ENCODE data around the gene TSPEAR.
A peak's percentile ranks its signal among the peaks of the same experiment; 100 is the strongest.
"Not testable (repeated sequence)": the region's sequence is repeated elsewhere in the genome, so short reads cannot be mapped to it uniquely, and the experiment has no call there.

TSPEAR gene

GRCh38 chr21:44623575-44623974 lies 87.8 kb downstream of the TSPEAR start:
- no peak for DNase-seq

- no peak for DNase-seq
Measured at GRCh38 chr21:44619886-44620285, 91.5 kb downstream of the TSPEAR start.

GRCh38 chr21:44618909-44619308 lies 92.5 kb downstream of the TSPEAR start:
- DNase-seq, result peak; percentile 77

GRCh38 chr21:44618504-44618903 lies 92.9 kb downstream of the TSPEAR start:
- peak; percentile 22 for DNase-seq

- DNase-seq, result no peak
Measured at GRCh38 chr21:44617071-44617501, 94.3 kb downstream of the TSPEAR start.

- DNase-seq, result no peak
Measured at GRCh38 chr21:44616591-44616926, 94.8 kb downstream of the TSPEAR start.

GRCh38 chr21:44615911-44616590 lies 95.3 kb downstream of the TSPEAR start:
- no peak for DNase-seq

GRCh38 chr21:44615466-44615865 lies 95.9 kb downstream of the TSPEAR start:
- DNase-seq, result no peak

- DNase-seq, result no peak
Measured at GRCh38 chr21:44614961-44615391, 96.4 kb downstream of the TSPEAR start.

- DNase-seq, result no peak
Measured at GRCh38 chr21:44614161-44614631, 97.2 kb downstream of the TSPEAR start.

- DNase-seq, result no peak
Measured at GRCh38 chr21:44613386-44614155, 97.8 kb downstream of the TSPEAR start.

GRCh38 chr21:44612669-44613229 lies 98.6 kb downstream of the TSPEAR start:
- DNase-seq, result no peak

GRCh38 chr21:44612029-44612486 lies 99.3 kb downstream of the TSPEAR start, which contains the start of gene KRTAP10-8:
TSS of gene KRTAP10-8 (plus strand) at chr21:44612079. CDS start at chr21:44612101, 22 bp downstream.
- DNase-seq, result no peak

- no peak for DNase-seq
Measured at GRCh38 chr21:44611551-44611950, 99.8 kb downstream of the TSPEAR start.

GRCh38 chr21:44610157-44610843 lies 101.1 kb downstream of the TSPEAR start:
- DNase-seq, result not testable (repeated sequence)

- DNase-seq, result no peak
Measured at GRCh38 chr21:44609193-44609592, 102.2 kb downstream of the TSPEAR start.

GRCh38 chr21:44606495-44606894 lies 104.9 kb downstream of the TSPEAR start:
- DNase-seq, result no peak

GRCh38 chr21:44603911-44604310 lies 107.5 kb downstream of the TSPEAR start:
- no peak for DNase-seq

GRCh38 chr21:44603109-44603875 lies 108.1 kb downstream of the TSPEAR start:
- DNase-seq, result no peak

GRCh38 chr21:44602463-44602850 lies 108.9 kb downstream of the TSPEAR start:
- DNase-seq, result no peak

GRCh38 chr21:44601596-44602462 lies 109.5 kb downstream of the TSPEAR start:
- no peak for DNase-seq

Data from CD4-positive, alpha-beta T cell treated with Interleukin-17A for 4 hours (primary cell).